HG03175 (cell line): ENCODE measurements around the gene BACE1.
"Not testable (repeated sequence)": the region's sequence is repeated elsewhere in the genome, so short reads cannot be mapped to it uniquely, and the experiment has no call there.

Experiments used
- ATAC-seq: cut with Tn5 transposase; IDR thresholded peaks from one replicate; pipeline ENCODE4 v1.9.1; 2021; ENCODE audit warnings: mild to moderate bottlenecking, moderate library complexity; ENCODE audit not compliant: unreplicated experiment

The BACE1 gene

GRCh38 chr11:117316197-117316961 lies at the start of gene BACE1:
Gene BACE1 (minus strand): TSS chr11:117316256. CDS start chr11:117315795, 461 bp downstream.
- ATAC-seq = no peak

- ATAC-seq = no peak
Measured at GRCh38 chr11:117361432-117361831, 45.4 kb upstream of the BACE1 start.

GRCh38 chr11:117356126-117356890 lies 40.3 kb upstream of the BACE1 start:
- no peak for ATAC-seq

- no peak for ATAC-seq
Measured at GRCh38 chr11:117354550-117354949, 38.5 kb upstream of the BACE1 start.

GRCh38 chr11:117345039-117345438 lies 29.0 kb upstream of the BACE1 start:
- ATAC-seq = no peak

- no peak for ATAC-seq
Measured at GRCh38 chr11:117337076-117337475, 21.0 kb upstream of the BACE1 start.

- no peak for ATAC-seq
Measured at GRCh38 chr11:117335399-117335798, 19.3 kb upstream of the BACE1 start.

- no peak for ATAC-seq
Measured at GRCh38 chr11:117334896-117335295, 18.8 kb upstream of the BACE1 start.

GRCh38 chr11:117333917-117334316 lies 17.9 kb upstream of the BACE1 start:
- ATAC-seq = no peak

GRCh38 chr11:117332843-117333242 lies 16.8 kb upstream of the BACE1 start:
- ATAC-seq = no peak

- peak; percentile 8 for ATAC-seq
Measured at GRCh38 chr11:117328375-117329010, 12.4 kb upstream of the BACE1 start.

GRCh38 chr11:117327567-117328374 lies 11.7 kb upstream of the BACE1 start, which contains the start of gene CEP164:
Gene CEP164 (plus strand): TSS chr11:117327854. CDS start chr11:117338587, 10,733 bp downstream.
- peak; percentile 98 for ATAC-seq

- not testable (repeated sequence) for ATAC-seq
Measured at GRCh38 chr11:117327255-117327566, 11.2 kb upstream of the BACE1 start.

GRCh38 chr11:117319214-117319840 lies 3.3 kb upstream of the BACE1 start:
- ATAC-seq = no peak

GRCh38 chr11:117318738-117319137 lies 2.7 kb upstream of the BACE1 start:
- no peak for ATAC-seq

- ATAC-seq = no peak
Measured at GRCh38 chr11:117315285-117316196, 515 bp downstream of the BACE1 start.

- ATAC-seq = no peak
Measured at GRCh38 chr11:117314840-117315239, 1.2 kb downstream of the BACE1 start.

- ATAC-seq = no peak
Measured at GRCh38 chr11:117313828-117314768, 2.0 kb downstream of the BACE1 start.
